ENCODE measurements around the gene PAX6.
A peak's percentile ranks its signal among the peaks of the same experiment; 100 is the strongest.

PAX6 gene

DNA sequence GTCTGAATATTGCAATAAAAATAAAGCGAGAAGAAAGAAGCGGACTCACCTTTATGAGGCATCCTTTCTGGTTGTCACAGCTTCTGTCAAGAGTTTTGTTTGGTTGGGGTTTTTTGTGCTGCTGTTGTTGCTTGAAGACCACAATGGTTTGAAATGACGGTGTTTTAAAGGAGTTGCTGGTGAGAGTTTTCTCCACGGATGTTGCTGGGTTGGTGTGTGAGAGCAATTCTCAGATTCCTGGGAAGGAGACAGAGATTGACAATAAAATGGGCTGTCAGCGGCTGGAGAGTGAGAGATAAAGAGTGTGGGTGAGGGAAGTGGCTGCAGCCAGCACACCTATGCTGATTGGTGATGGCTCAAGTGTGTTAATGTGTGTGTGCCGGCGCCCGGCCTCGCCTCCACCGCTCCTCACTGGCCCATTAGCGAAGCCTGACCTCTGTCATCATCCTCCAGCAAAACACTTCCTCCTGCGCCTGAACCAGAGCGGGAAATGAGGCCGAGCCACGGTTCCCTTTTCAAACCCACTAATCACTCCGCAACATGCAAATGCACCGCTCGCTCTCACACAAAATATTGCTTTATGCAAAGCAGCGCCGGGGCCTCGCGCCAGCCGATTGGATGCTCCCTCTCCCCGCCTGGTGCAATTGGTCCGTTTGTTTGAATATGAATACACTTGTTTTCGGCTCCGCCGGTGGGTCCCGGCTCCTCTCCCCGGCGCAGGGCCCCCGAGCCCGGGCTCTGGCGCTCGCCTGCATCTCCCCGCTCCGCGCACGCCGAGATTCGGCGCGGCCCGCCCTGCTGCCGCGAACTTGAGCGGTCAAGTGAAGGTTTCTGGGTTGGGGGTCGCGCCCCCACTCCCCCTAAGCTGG, at the start of gene PAX6:
TSS of gene PAX6 (minus strand) at position 544 of the 869 bp plus-strand sequence. CDS start 4,911 bp downstream, outside the sequence.
- Mint-ChIP-seq H3K36me3 (ENCODE audit: low read depth) (peaks cover 6% of the 10 kb centered on the region), H3K9me3 (no peaks in the 10 kb centered on the region), H3K27ac (peak within 1 kb of the TSS; percentile 85), H3K27me3 (ENCODE audit: low read depth) (peaks cover 83% of the 10 kb centered on the region), H3K4me3 (peak within 1 kb of the TSS; percentile 70), H3K4me1 (ENCODE audit: low read depth) (peaks cover 16% of the 10 kb centered on the region)

DNA sequence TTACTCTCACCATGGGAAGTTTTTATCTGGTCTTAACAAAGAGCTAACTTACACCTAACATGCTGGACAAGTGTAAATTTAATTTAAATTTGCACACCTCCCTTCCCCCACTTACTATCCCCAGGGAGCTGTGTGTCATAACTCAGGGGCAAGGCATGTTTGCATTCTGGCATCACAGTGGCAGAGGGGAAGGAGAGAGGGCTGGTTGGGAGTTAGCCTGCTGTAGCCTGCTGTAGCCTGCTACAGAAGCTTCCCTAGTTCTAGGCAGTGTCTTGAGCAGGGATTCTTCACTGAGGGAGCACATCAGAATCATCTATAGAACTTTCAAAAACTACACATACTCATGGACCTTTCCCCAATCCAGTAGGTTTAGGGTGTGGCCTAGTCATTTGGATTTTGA, 49.3 kb upstream of the PAX6 start:
- Mint-ChIP-seq H3K4me1 (ENCODE audit: low read depth) (no peaks in the 10 kb centered on the region), H3K27me3 (ENCODE audit: low read depth) (peaks cover 8% of the 10 kb centered on the region), H3K36me3 (ENCODE audit: low read depth) (no peaks in the 10 kb centered on the region), H3K27ac (no peak overlapping the region), H3K4me3 (no peak overlapping the region), H3K9me3 (no peaks in the 10 kb centered on the region)

DNA sequence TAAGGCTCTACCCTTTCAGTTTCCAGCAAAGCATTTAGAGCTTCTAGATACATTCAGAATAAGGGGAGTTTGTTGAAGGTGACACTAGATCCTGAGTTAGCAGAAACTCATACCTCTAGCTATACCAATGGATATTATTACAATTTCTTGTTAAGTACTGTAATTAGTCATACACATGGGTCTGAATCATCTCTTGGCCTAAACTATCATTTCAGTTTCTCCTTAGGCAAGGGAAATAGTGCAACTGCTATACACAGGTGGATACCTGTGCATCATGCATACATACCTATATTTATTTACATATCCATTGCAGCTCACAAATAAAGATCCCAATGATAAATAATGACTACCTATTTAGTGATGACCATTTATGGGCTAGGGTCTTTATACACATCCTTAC, 45.1 kb upstream of the PAX6 start:
- no peaks in the 10 kb centered on the region for H3K9me3 Mint-ChIP-seq
- H3K27me3 Mint-ChIP-seq (ENCODE audit: low read depth) = peaks cover 9% of the 10 kb centered on the region
- H3K36me3 Mint-ChIP-seq (ENCODE audit: low read depth) = no peaks in the 10 kb centered on the region
- H3K27ac Mint-ChIP-seq = no peak overlapping the region
- H3K4me3 Mint-ChIP-seq = no peak overlapping the region
- H3K4me1 Mint-ChIP-seq (ENCODE audit: low read depth) = no peaks in the 10 kb centered on the region

DNA sequence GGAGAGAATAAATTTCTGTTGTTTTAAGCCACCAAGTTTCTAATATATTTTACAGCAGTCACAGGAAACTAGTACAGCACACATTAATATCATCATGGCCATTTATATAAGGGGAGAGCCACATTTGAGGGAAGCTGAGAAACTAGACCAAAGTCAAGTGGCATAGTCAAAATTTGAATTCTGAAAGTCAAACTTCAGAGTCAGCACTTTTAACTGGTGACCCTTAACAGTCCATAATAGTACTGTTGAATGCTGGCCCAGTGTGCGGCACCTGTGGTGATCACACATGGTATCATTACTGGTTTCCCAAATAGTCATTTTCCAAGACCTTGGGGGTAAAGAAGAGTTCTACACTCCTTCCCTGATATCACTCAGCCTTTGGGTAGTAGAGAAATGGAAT, 44.3 kb upstream of the PAX6 start:
- Mint-ChIP-seq H3K4me1 (ENCODE audit: low read depth) (no peaks in the 10 kb centered on the region), H3K27me3 (ENCODE audit: low read depth) (peaks cover 12% of the 10 kb centered on the region), H3K36me3 (ENCODE audit: low read depth) (no peaks in the 10 kb centered on the region), H3K9me3 (no peaks in the 10 kb centered on the region), H3K27ac (no peak overlapping the region), H3K4me3 (no peak overlapping the region)

DNA sequence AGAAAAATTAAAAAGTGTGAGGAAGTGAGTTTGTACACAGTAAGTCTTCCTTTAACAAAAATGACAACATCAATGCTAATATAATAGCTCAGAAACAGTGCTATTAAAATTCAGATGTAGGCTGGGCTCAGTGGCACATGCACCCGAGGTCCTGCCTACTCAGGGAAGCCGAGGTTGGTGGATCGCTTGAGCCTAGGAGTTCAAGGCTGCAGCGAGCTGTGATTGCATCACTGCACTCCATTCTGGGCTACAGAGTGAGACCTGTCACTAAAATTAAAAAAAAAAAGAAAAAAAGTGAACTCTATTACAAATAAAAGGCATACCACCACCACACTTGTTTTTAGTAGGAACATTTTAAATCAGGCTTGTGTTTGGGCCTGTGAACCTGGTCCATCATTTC, 39.2 kb upstream of the PAX6 start:
- no peaks in the 10 kb centered on the region for H3K9me3 Mint-ChIP-seq
- no peaks in the 10 kb centered on the region for H3K4me1 Mint-ChIP-seq (ENCODE audit: low read depth)
- H3K4me3 Mint-ChIP-seq = no peak overlapping the region
- H3K27me3 Mint-ChIP-seq (ENCODE audit: low read depth) = peaks cover 16% of the 10 kb centered on the region
- no peaks in the 10 kb centered on the region for H3K36me3 Mint-ChIP-seq (ENCODE audit: low read depth)
- H3K27ac Mint-ChIP-seq = no peak overlapping the region

DNA sequence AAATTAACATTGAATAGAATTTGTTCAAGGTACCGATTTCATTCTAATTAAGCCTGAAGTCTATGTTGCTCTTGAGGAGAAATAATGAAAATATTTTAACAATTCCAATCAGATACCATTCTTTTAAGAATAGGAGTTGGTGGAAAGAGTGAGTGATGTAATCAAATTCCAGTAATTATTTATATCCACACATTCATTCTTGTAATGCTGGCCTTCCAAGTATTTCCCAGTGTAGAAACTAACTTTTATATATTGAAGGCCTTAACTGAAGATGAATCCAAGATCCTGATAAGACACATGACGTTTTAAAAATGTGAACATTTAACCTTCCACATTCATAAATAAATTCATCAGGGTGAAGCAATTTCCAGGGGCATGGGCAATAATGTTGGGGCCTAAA, 36.6 kb upstream of the PAX6 start:
- Mint-ChIP-seq H3K9me3 (no peaks in the 10 kb centered on the region), H3K4me1 (ENCODE audit: low read depth) (no peaks in the 10 kb centered on the region), H3K4me3 (no peak overlapping the region), H3K27ac (no peak overlapping the region), H3K27me3 (ENCODE audit: low read depth) (peaks cover 20% of the 10 kb centered on the region), H3K36me3 (ENCODE audit: low read depth) (no peaks in the 10 kb centered on the region)

DNA sequence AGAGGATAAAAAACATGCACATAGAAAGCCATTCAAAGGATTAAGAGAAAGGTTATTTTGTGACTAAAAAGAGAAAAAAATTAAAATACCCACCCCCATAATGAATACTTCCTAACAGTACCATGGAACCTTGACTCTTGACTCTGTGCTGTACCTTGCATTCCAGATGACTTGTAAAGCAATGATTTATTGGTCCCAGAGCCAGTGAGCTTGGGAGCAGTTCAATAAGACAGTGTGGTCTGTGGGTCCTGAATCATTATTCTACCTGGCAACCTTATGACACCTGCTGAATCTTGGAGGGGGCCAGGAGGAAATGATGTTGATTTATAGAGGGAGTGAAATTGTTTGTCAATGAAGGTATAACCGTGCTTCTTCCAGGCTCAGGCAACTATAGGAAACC, 34.2 kb upstream of the PAX6 start:
- no peak overlapping the region for H3K4me3 Mint-ChIP-seq
- H3K36me3 Mint-ChIP-seq (ENCODE audit: low read depth) = no peaks in the 10 kb centered on the region
- no peaks in the 10 kb centered on the region for H3K4me1 Mint-ChIP-seq (ENCODE audit: low read depth)
- no peak overlapping the region for H3K27ac Mint-ChIP-seq
- peaks cover 15% of the 10 kb centered on the region for H3K27me3 Mint-ChIP-seq (ENCODE audit: low read depth)
- no peaks in the 10 kb centered on the region for H3K9me3 Mint-ChIP-seq

DNA sequence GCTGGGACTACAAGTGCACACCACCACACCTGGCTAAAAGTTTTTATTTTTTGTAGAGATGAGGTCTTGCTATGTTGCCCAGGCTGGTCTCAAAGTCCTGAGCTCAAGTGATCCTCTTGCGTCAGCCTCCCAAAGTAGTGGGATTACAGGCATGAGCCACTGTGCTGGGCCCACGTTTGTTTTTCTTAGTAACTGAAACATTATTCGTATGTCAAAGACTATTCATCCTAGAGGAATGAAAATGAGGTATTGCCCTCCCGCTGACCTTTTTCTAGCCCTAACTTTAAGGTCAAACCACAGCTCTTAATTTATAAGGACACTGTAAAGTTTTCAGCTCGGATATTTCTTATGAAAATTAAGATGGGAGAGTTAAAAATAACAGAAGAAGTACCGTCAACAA, 33.2 kb upstream of the PAX6 start:
- Mint-ChIP-seq H3K27ac (no peak overlapping the region), H3K36me3 (ENCODE audit: low read depth) (no peaks in the 10 kb centered on the region), H3K27me3 (ENCODE audit: low read depth) (peaks cover 20% of the 10 kb centered on the region), H3K9me3 (no peaks in the 10 kb centered on the region), H3K4me1 (ENCODE audit: low read depth) (no peaks in the 10 kb centered on the region), H3K4me3 (no peak overlapping the region)

DNA sequence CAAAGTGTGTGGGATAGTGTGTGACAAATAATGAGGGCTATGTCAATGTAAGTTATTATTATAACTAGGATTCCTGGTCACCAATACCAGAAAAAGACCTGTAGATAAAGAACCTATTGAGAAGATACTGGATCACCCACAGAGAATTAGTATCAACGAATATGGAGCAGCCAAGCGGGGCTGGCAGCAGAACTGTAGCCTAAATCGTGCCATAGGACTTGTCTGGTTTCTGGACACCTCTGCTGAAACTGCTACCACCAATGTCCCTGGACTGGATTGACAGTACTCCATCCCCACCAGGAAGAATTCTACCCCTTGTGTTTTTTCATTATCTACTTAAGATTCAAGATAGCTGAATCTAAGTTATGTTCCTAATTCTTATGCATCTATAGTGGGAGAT, 30.3 kb upstream of the PAX6 start:
- Mint-ChIP-seq H3K27ac (no peak overlapping the region), H3K4me1 (ENCODE audit: low read depth) (no peaks in the 10 kb centered on the region), H3K9me3 (no peaks in the 10 kb centered on the region), H3K36me3 (ENCODE audit: low read depth) (no peaks in the 10 kb centered on the region), H3K27me3 (ENCODE audit: low read depth) (peaks cover 22% of the 10 kb centered on the region), H3K4me3 (no peak overlapping the region)

DNA sequence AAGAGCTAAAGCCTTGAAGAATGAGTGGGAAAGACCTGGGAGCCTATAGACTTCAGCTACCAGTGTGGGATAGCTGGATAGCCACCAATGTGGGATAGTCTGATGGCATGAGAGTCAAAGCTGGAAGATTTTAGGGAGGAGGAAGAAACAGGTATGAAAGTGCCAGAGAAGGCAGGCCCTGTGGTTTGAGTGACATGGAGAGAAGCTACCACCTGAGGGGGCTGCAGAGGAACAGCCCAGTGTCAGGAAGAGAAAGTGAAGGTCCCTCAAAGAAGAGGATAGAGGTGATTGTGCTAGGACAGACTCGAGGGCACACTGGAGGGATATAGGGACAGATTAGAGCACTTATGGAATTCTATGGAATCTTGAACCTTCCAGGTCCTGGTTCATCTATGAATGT, 23.1 kb upstream of the PAX6 start:
- Mint-ChIP-seq H3K27me3 (ENCODE audit: low read depth) (peaks cover 32% of the 10 kb centered on the region), H3K36me3 (ENCODE audit: low read depth) (no peaks in the 10 kb centered on the region), H3K4me3 (no peak overlapping the region), H3K27ac (no peak overlapping the region), H3K9me3 (no peaks in the 10 kb centered on the region), H3K4me1 (ENCODE audit: low read depth) (no peaks in the 10 kb centered on the region)

DNA sequence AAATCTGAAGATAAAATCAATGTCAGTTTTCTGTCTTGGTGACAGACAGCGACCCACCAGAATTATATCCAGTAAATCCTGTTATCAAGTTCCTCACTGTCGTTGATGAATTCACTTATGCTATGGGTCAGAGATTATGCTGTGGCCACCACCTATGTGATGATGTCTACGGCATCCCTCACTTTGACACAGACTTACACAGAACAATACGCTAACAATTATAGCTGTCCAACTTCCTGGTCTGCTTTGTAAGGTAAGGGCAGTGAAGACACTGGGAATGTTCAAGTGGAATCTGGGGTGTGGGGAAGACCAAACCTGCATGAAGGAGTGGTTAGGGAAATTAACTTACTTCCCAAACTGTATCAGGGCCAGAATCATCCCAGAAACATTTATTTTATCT, 19.3 kb upstream of the PAX6 start:
- Mint-ChIP-seq H3K27me3 (ENCODE audit: low read depth) (peaks cover 53% of the 10 kb centered on the region), H3K27ac (no peak overlapping the region)

DNA sequence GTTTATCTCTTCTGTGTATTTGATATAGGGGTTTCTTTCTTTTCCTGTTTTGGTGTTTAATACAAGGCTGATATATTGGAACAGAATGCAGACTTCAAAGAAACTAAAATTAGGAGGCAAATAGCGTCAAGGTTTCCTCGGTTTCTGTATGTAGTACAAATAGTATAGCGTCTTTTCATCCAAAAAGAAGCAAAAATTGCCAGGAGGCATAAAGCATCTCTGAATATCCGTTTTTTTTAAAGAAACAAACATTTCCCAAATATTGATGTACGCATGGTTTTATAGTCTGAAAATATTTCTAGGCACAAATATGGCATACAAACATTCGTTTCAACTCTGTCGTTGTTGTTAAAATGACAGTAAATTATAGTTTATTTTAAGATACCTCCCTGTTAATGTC, 17.1 kb upstream of the PAX6 start:
- H3K4me1 Mint-ChIP-seq (ENCODE audit: low read depth) = peaks cover 8% of the 10 kb centered on the region
- H3K36me3 Mint-ChIP-seq (ENCODE audit: low read depth) = peaks cover 3% of the 10 kb centered on the region

More for the DNA sequence above, 19.3 kb upstream of the PAX6 start:
- H3K4me1 Mint-ChIP-seq (ENCODE audit: low read depth) = peaks cover 8% of the 10 kb centered on the region
- H3K36me3 Mint-ChIP-seq (ENCODE audit: low read depth) = no peaks in the 10 kb centered on the region
- H3K4me3 Mint-ChIP-seq = no peak overlapping the region
- no peaks in the 10 kb centered on the region for H3K9me3 Mint-ChIP-seq

DNA sequence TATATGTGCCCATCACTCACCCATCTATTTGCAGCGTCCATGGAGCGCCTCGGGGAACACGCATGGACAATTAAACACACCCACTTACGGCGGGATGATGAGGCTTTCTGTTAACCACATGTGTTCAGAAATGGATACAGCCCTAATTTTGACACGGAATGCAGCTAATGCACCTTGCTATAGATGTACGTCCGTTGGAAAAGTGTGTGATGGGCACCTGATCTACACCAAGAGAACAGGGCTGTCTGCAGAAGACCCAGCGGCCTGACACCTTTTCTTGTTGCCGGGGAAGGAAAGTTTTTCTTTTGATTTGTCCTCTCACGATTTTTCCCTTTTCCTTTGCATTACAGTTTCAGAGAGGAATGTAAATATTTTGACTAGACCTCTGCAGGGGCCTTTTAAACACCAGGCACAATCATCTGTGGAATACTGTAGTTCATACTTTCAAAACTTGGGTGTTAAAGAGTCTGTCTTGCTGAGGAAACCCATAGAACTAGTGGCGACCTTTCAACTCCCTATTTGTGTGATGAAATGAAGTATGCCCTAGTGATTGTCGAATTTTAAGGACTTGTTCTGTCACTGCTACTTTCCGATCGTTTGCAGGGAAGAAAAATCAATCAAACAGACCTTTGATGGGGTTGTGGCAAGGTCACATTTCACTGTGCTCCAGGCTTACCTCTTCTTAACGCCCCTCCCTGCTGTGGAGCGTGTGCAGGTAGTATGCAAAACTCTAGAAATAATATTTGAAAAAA, 16.5 kb upstream of the PAX6 start:
- no peak overlapping the region for H3K4me3 Mint-ChIP-seq

More for the DNA sequence above, 17.1 kb upstream of the PAX6 start:
- no peak overlapping the region for H3K4me3 Mint-ChIP-seq
- no peaks in the 10 kb centered on the region for H3K9me3 Mint-ChIP-seq
- no peak overlapping the region for H3K27ac Mint-ChIP-seq
- H3K27me3 Mint-ChIP-seq (ENCODE audit: low read depth) = peaks cover 67% of the 10 kb centered on the region

DNA sequence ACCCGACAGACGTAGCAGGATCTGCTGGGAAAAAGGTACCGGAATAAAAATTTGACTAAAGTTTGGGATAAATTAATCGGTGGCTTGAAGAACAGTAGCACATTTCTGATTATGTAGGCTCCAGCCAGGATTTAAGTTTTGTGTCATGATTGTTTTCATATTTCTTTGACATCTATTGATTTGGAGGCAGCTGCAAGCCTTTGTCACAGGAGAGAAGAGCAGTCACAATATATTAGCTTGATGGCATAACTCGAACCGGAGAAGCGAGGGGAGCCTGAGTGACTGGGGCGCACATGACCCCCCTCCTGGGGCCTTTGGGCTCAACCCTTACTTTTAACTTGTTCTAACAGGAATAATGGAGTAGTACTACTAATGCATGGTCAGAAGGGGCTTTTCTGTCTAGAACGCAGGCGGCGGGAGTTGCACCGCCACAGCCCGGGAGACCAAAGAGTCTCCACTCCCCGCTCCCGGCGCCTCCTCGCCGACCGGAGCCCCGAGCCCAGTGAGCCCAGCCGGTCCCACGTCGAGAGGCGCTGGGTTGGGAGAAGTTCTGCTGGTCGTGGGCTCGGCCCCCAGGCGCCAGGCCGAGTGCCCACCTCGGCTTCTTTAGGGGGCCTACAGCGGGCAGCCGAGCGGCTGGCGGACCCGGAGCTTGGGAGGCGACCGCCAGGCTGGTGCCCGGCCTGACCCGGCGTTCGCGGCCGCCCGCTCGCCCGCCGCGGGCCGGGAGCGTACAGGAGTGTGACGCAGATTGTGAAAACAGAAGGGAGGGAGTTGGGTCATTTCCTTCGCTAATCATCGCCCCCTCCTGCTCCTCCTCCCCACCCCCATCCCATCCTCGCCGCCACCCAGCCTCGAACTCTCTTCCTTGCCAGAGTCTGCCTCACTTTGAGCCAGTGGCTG, 15.7 kb upstream of the PAX6 start:
- H3K4me1 Mint-ChIP-seq (ENCODE audit: low read depth) = peaks cover 8% of the 10 kb centered on the region
- H3K36me3 Mint-ChIP-seq (ENCODE audit: low read depth) = peaks cover 3% of the 10 kb centered on the region
- H3K4me3 Mint-ChIP-seq = no peak overlapping the region
- no peaks in the 10 kb centered on the region for H3K9me3 Mint-ChIP-seq
- peaks cover 81% of the 10 kb centered on the region for H3K27me3 Mint-ChIP-seq (ENCODE audit: low read depth)
- H3K27ac Mint-ChIP-seq = peak overlapping the region; percentile 67

More for the DNA sequence above, 16.5 kb upstream of the PAX6 start:
- Mint-ChIP-seq H3K36me3 (ENCODE audit: low read depth) (peaks cover 3% of the 10 kb centered on the region), H3K27ac (peak overlapping the region; percentile 67), H3K9me3 (no peaks in the 10 kb centered on the region), H3K4me1 (ENCODE audit: low read depth) (peaks cover 8% of the 10 kb centered on the region), H3K27me3 (ENCODE audit: low read depth) (peaks cover 72% of the 10 kb centered on the region)

All from T-helper 1 cell treated with Interleukin-12 subunit alpha and Interleukin-12 subunit beta and Interleukin-4 antibody, amounts not matched to agents 30 μg/mL and 1 μg/mL, for 36 hours (primary cell).